ENCODE measurements around the gene PTTG1IP.
A peak's percentile ranks its signal among the peaks of the same experiment; 100 is the strongest.
"Not testable (repeated sequence)": the region's sequence is repeated elsewhere in the genome, so short reads cannot be mapped to it uniquely, and the experiment has no call there.

PTTG1IP gene

DNA sequence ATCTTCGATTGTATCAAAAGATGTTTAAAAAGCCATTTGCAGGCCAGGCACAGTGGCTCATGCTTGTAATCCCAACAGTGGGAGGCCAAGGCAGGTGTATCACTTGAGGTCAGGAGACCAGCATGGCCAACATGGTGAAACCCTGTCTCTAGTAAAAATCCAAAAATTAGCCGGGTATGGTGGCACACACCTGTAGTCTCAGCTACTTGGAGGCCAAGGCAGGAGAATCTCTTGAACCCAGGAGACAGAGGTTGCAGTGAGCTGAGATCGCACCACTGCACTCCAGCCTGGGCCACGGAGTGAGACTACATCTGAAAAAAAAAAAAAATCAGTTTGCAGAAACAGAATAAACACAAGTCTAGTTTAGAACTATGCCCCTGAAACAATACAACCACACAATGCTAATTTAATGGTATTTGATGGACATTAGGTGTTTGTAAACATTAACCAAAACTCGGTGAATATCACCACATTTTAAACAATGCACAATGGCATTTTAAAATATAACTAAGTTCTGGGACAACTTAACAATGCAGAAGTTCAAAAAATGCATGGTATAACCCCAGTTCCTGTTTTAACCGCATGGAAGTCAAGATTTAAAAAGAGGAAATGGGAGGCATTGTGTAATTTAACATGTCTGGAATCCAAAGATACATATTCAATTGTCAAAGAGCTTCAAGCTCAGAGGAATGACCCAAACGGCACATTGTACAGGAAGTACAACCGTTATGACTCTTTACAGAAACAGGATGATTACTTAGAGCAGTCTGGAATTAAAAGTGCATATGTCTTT, 7.1 kb upstream of the PTTG1IP start:
- DNase-seq = no peak

DNA sequence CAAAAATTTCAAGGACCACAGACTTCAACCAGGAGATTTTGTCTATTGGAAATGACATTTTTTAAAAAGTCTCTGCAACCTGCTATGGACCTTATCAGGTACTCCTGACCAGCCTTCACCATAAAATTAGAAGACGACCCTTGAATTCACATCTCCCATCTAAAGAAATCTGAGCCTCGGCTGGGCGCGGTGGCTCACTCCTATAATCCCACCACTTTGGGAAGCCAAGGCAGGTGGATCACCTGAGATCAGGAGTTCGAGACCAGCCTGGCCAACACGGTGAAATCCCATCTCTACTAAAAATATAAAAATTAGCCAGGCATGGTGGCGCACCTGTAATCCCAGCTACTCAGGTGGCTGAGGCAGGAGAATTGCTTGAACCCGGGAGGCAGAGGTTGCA, 5.7 kb upstream of the PTTG1IP start:
- not testable (repeated sequence) for DNase-seq

DNA sequence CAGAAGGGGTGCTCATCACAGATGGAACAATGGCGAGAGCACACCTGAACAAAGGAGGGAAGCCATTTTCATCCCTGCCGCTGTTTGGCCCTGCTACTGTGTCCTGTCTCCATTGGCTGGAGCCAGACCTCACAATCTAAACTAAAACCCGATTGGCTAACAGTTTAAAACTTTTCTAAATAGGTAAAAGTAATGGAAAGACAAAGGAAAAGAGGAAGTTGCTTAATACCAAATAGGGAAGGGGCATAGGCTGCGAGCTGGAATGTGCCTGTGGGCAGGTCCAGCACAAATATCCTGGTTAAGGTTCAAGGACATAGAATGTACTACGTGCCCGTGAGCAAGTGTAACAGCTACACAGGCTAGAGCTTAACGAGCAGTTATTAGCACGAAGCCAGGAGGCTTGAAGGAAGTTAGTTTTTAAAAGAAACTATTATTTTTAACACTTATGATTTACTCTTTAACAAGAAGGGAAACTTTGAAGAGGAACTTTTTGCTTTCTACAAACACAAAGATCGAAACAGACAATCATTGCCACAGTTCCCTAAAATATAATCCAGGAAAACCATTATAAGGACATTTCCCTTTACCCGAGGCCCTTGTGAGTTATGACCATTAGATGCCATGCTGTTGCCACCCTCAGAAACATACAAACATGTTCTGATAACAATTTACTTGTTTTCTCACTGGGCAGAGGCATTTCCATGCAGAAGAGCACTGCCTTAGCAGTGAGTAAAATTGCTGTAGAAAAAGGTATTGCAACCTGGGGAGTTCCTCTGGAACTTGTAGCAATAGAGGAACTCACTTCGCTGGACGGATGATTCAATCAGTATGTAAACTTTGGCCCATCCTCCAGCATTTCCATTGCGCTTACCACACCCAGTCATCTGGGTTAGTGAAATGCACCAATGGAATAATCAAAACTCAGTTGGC, 4.8 kb upstream of the PTTG1IP start:
- no peak for DNase-seq

DNA sequence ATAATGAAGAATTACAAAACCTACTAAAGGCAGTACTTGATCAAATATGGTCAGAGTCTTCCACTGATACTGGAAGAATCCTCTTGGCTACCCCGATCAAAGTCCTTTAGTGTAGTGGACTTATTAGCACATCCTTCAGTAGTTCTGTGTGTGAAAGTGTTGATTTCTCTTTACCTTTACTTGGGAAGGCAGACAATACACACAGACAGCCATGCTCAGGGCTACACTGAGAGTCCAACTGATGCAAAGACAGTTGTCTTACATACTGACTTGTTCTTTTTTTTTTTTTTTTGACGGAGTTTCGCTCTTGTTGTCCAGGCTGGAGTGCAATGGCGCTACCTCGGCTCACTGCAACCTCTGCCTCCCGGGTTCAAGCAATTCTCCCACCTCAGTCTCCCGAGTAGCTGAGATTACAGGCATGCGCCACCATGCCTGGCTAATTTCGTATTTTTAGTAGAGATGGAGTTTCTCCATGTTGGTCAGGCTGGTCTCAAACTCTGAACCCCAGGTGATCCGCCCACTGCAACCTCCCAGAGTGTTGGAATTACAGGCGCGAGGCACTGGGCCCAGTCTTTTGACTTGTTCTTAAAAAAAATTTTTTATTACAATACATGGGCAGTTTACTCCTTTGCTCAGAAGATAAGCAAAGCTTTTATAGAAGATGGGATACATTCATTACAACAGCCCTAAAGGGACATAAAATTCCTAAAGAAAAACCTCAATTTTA, 3.5 kb upstream of the PTTG1IP start:
- DNase-seq = no peak

DNA sequence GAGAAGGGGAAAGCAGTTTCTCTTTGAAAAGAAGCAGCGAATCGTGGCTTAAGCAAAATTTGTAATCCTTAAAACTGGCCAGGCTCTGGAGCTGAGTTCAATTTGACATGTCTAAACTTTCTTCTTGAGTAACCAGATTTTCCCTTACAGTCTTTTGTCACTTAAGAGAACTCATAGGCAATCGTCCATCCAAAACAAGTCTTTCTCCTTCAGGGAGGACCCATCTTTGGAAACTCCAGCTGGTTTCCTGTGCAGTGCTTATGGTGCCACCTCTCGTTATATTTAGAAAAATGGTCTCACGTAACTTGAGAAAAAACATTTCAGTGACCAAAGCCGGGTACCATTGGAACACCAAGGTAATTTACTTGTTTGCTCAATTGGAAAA, 1.8 kb upstream of the PTTG1IP start:
- DNase-seq = no peak

DNA sequence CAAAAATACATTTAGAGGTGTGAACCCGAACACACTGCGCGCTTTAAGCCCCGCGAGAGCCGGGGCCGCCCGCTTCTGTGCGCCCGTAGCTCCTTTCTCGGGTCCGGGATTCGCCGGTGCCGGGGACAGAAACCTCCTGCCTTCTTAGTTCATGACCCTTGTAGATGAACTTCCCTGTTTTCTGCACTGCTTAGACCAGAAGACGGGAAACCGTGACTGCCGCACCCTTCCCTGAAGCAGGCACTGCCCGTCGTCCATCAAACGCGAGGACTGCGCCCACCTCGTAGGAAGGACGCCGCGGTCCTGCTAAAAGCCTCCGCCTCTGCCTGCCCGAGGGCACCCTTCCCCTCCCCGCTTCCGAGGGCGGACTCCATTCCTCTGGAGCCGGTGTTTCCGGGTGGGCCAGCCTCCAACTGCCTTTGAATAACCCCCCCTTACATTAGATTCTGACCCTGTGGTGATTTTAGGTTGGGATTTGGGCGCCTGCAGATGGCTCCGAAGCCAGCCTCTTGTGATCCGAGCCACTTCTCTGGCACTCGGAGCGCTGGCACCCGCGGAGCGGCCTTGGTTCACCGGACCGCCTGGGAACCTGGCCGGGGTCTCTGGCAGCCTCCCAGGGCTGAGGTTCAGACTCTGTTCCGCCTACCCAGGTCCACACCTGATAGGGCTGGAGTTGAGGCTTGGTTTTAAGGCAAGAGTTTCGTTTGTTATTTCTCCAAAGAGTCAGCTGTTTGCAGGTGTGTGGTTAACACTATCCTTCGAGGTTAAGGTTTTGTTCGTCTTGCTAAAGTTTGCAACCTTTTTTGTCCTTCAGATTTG, 1.2 kb upstream of the PTTG1IP start:
- no peak for DNase-seq

DNA sequence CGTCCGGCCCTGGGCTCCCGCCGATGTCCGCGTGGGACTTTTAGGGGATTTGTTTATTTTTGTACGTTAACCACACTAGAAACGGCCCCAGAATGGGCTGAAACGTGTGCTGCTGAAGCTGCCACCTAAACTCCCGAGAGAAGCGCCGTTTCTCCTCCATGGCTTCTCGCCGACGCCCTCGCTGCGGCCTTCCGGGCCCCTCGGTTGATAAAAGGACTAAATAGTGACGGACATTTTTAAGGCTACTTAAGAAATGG, 678 bp upstream of the PTTG1IP start:
- DNase-seq = no peak

DNA sequence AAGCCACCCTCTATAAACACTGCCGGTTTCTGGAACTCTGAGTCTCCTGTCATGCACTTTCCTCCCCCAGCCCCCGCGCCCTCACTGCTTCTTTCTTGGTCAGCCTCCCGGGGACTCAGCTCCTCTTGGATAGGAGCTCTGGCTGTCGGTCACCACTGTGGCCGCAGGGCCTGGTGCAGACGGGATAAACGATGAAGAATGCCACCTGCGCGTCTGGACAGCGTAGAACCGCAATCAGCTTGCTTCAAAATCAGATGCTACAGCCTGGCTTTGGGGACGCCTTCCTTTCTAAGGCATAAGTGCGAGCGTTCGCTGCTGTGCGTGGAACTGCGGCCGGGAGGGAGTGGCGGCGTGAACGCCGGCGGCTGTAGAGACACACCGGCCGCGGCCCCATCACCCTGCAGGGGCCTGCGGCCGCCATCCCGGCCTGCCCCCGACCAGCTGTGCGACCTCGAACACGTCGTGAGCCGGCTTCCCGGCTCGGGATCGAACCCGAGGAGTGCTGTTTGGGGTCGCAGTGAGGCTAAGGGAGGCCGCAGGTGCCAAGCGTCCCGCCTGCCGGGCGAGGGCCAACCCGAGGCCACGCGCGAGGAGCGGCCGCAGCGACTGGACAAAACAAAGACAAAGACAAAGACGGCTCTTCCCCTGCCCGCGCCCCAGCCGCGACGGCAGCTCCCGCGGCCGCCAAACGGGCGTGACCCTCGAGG, 688 bp downstream of the PTTG1IP start:
- DNase-seq = no peak

DNA sequence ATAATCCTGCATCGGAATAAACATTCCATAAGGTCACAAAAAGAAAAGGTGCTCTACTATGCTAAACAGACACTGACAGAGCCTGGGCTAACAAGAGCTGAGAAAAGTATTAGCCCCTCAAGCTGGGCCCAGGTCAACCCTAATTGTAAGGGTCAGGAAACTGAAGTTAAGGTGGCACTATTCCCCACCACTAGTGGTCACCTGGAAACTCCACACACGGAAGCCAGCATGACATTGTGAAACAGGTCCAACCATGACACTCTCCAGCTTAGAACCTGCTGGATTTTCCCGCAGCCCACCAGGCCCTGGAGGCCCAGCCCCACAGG, 1.2 kb downstream of the PTTG1IP start:
- no peak for DNase-seq

DNA sequence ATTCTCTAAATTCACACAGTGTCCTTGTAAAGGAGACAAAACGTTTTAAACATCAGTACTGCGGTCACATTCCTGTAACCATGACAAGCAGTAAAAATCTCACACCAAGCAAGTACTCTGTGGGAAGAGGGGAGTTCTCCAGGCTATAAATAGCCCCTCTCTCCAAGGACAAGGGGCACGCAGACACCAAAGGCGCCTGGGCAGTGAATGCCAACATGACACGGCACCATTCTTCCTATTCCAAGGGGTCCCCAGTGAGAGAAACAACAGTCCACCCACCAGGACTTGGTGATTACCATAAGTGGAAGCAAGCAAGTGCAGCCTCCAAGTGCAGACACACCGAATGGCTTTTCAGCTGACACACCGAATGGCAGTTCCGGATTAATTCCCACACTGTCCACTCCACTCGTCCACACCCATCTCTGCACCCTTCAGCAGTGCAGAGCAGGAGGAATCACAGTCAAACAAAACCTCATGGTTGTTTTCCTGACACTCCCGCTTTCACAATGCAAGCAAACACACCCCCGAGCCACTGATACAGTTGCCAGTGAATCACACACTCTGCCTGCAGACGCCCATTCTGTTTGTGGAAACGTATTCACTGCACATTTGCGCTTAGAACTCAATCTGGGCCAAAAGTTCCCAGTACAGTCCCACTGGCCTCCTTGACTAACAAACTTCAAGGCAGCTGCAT, 1.8 kb downstream of the PTTG1IP start:
- peak; percentile 19 to 25 for DNase-seq

DNA sequence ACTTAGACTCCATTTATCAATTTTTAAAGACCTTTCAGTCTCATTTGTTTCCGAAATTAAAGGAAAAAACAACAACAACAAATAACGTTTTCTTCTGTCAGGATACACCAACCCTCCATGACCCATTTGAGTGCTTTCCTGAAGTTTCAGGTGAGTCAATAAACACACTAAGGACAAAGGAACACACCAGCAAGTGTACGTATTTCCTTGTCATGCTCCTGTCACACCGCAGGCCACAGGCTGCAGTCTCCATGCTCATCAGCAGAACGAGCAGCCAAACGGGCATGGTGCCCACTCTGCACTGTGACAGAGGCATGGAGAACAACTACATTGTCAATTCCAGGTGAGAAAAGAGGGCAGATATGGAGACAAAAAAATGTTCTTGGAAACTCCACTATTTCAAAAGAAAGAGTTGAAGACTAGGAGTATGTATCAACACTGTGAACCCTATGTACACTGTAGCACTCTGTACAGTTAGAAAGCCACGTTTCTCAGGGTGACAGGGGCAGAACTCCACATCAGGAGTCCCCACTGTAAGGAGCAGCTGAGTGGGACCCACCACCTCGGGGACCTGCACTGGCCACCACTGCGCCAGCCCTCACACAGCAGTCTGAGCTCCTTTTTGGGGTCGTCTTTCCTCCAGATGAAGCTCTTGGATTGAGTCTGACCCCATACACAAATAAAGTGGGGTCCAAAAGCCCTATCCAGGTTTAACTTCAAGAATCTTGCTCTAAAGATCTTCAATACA, 2.6 kb downstream of the PTTG1IP start:
- no peak for DNase-seq

DNA sequence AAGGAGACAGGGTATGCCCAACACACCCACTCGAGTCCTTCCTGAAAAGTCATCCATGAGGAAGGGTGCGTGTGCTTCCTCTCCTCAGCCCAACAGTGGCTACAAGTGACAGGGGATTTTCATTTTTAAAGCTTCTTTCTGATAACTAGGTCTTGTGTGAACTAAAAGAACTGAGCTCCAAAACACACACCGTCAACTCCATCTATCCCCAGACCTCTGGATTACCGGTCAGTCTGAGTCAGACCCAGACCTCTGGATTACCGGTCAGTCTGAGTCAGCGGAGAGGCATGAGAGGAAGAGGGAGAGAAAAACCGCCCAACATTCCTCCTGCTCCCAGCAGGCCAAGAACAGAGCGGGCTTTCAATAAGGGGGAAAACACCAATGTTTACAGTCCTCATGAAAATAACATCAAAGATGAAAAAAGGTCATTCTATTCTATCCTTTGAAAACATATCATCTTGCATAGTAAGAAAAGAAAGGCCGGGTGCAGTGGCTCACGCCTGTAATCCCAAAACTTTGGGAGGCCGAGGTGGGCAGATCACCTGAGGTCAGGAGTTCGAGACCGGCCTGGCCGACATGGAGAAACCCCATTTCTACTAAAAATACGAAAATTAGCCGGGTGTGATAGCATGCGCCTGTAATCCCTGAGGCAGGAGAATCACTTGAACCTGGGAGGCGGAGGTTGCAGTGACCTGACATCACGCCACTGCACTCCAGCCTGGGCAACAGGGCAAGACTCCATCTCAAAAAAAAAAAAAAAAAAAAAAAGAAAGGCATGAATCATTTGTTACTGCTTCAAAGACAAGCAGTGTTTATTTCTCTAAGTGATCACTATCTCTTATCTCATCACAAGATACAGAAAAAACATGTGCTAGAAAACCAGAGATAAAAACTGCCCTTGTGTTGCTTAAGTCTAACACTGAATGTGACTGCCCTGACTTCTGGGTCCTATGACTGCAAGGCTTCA, 3.4 kb downstream of the PTTG1IP start:
- no peak for DNase-seq

DNA sequence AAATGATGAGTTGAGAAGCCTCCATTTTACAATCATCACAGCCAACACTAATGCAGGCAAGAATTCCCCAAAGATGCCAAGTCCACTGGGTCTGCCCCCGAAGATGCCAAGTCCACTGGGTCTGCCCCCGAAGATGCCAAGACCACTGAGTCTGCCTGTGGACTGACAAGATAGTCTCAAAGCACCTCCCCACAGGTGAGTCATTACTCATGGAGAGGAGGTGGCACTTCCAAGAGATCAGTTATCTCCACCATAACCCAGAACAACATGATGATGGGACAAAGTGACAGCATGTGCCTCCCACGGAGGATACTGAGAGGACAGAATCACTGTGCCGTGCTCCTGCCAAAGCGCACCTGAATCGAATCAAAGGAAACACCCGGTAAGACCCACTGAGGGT, 4.8 kb downstream of the PTTG1IP start:
- no peak for DNase-seq

DNA sequence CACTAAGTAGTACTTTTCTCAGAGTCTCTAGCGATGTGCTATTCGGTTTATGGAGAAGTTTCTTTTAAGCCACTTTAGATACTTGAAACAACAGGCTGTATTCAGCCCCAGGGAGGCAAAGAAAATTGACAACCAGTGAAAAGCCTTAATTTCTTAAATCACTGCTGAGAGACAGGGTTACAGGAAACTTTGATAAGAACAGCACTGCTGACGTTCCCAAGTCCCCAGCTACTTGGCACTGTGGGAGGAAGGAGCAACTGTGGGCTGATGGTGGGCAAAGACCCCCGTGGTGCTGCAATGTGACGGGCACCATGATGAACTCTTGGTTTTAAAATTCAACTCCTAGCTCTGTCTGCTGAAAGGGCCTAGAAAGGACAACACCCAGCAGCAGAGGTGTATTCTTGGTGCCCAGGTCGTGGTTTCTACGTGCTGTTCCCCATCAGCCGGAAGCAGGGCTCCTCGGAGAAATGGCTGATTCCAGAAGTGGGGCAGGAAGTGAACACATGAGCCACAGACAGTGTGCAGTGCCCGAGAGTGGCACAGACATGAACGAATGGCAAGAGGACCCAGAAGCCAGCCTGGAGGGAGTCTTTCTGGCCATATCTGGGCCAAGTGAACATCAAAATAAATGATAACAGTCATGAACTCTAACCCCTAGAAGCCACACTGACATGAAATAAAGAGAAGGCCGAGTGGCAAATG, 5.3 kb downstream of the PTTG1IP start:
- DNase-seq = peak in 1 of 2 experiments; percentile 19

DNA sequence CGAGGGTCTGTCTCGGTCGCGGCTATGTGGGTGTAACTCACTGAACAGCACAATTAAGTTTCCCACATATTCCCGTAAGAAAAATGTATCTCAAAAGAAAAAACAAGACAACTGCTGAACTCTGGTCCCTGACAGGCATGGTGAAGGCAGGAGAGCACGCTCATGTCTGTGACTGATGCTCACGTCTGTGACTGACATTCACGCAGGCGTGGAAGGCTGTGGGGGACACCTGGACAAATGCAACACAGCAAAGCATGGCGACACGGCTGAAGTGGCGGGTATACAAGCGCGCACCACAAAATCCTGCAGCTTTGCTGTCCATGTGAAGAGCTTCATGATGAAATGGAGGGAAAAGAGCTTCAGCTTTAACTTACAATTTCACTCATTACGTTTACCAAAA, 6.0 kb downstream of the PTTG1IP start:
- no peak for DNase-seq

DNA sequence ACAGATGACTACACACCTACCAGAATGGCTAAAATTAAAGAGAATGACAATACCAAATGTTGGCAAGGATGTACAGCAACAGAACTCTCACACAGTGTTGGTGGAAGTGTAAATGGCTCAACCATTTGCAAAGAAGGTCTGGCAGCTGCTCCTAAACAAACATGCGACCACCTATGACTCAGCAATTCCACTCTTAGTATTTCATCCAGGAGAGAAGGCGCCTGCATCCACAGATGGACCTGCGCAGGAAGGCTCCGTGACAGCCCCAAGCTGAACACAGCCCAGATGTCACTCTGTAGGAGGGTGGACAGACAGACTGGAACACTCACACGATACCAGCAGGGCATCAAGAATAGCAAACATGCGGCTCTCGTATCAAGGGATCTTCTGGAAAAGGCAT, 6.7 kb downstream of the PTTG1IP start:
- no peak for DNase-seq

DNA sequence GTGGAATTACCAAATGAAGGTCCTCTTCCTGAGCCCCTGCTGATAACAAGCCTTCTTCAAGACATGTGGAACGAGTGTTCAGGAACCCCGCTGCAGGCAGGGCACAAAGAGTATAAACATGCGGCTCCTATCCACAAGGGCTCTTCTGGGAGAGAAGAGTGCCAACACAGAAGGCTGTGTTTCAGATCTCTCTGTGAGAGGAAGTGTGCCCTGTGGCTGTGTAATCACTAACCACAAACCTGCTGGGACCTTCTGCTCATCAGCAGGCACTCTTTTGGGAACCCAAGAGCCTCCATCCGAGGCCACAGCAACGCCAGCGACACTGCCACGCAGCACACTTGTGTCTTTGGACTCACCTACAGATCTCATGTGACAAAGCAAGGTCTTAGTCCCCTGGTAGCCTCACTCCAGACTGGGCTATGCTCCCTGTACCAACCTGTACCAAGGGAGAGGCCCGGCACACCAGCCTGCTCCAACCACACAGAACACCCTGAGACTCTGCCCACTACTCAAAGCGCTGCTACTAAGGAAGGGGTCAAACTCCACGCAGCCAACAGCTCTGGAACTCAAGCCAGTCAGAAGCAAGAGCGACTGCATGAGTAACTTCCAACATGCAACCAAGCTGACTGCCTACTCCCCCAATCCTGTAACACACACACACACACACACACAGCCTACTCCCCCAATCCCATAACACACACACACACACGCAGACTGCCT, 7.8 kb downstream of the PTTG1IP start:
- DNase-seq = no peak

Measured in activated CD4-positive, alpha-beta T cell treated with anti-CD3 and anti-CD28 coated beads, Interleukin-2, amount 50 U/mL, for 4 hours (primary cell).